Osteoblast (primary cell): ENCODE results near the gene ARHGAP12. TPM values are rescaled to one million over a fixed set of nuclear protein-coding genes. Genes with fewer than 3 reads are reported as not detected.
A peak's percentile ranks its signal among the peaks of the same experiment; 100 is the strongest.

ENCODE experiments used
- DNase-seq: peaks from one replicate; pipeline ENCODE4 v3.0.0; 2011; ENCODE audit warnings: low spot score, mixed read lengths; ENCODE audit not compliant: insufficient read length; ENCODE audit errors: missing footprints
- H2AFZ ChIP-seq: 2 replicates; pipeline ENCODE4 v1.6.0; 2011; ENCODE audit warnings: mild to moderate bottlenecking, low read length
- H3K27ac ChIP-seq: 2 replicates; pipeline ENCODE4 v1.5.1; 2011; ENCODE audit warnings: mild to moderate bottlenecking, low read depth, low read length, moderate library complexity
- H3K27me3 ChIP-seq: 2 replicates; pipeline ENCODE4 v1.6.0; 2012; ENCODE audit warnings: mild to moderate bottlenecking, control low read depth, inconsistent platforms, low read length, moderate library complexity; ENCODE audit not compliant: insufficient read depth
- H3K36me3 ChIP-seq: 2 replicates; pipeline ENCODE4 v1.5.1; 2011; ENCODE audit warnings: mild to moderate bottlenecking, low read length, control low read depth, moderate library complexity; ENCODE audit not compliant: insufficient read depth
- H3K4me1 ChIP-seq: 2 replicates; pipeline ENCODE4 v1.5.1; 2011; ENCODE audit warnings: mild to moderate bottlenecking, low read length, control low read depth, moderate library complexity; ENCODE audit not compliant: insufficient read depth
- H3K4me2 ChIP-seq: 2 replicates; pipeline ENCODE4 v1.6.0; 2011; ENCODE audit warnings: mild to moderate bottlenecking, low read length; ENCODE audit not compliant: insufficient read depth
- H3K4me3 ChIP-seq: fragments of 200-600 bp; sonication (generic); 3 replicates; pipeline ENCODE4 v1.5.1; 2012; ENCODE audit warnings: mild to moderate bottlenecking, low read length, inconsistent platforms; ENCODE audit not compliant: insufficient read depth
- H3K79me2 ChIP-seq: 2 replicates; pipeline ENCODE4 v1.6.0; 2012; ENCODE audit warnings: mild to moderate bottlenecking, low read length, control low read depth, inconsistent platforms; ENCODE audit not compliant: insufficient read depth
- H3K9me3 ChIP-seq: 2 replicates; pipeline ENCODE4 v1.5.1; 2011; ENCODE audit warnings: low read depth, low read length, control low read depth
- H4K20me1 ChIP-seq: 2 replicates; pipeline ENCODE4 v1.6.0; 2012; ENCODE audit warnings: mild to moderate bottlenecking, low read length, control low read depth; ENCODE audit not compliant: insufficient read depth
- total RNA-seq: library from RNA; depleted of rRNA; stranded (reverse); fragments of >200 nt; gene quantifications from 2 replicates; pipeline ENCODE4 v1.2.3, GENCODE V29; 2012
- TF ChIP-seq, protein P1 (sequence below): IDR thresholded peaks from 2 replicates; pipeline ENCODE4 v1.5.1; 2011; ENCODE audit warnings: mild to moderate bottlenecking, low read depth, low read length, moderate library complexity; ENCODE audit errors: extremely low read depth

The ARHGAP12 gene
- total RNA-seq, 1 donor = 76.0 TPM

DNA sequence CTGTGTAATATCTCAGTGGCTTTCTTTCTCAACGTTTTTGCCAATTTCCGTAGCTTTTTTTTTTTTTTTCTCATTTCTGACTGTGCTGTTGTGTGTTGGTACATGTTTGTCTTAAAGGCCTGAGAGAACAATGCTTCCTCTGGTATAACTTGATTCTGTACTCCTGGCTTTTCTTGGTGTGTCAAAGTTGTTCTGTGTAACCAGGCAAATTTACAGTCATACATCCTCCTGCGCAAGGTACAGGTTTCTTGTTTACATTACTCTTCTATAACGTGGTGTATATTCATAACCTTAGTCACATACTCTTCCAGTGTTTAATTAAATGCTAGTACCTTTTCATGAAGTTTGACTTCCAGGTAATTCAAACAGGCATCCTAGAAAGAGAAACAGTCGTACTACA is 8.3 kb upstream of the ARHGAP12 start:
- TF ChIP-seq, protein P1, sequence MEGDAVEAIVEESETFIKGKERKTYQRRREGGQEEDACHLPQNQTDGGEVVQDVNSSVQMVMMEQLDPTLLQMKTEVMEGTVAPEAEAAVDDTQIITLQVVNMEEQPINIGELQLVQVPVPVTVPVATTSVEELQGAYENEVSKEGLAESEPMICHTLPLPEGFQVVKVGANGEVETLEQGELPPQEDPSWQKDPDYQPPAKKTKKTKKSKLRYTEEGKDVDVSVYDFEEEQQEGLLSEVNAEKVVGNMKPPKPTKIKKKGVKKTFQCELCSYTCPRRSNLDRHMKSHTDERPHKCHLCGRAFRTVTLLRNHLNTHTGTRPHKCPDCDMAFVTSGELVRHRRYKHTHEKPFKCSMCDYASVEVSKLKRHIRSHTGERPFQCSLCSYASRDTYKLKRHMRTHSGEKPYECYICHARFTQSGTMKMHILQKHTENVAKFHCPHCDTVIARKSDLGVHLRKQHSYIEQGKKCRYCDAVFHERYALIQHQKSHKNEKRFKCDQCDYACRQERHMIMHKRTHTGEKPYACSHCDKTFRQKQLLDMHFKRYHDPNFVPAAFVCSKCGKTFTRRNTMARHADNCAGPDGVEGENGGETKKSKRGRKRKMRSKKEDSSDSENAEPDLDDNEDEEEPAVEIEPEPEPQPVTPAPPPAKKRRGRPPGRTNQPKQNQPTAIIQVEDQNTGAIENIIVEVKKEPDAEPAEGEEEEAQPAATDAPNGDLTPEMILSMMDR = no peak
- Histone ChIP-seq H3K36me3 (no peaks in the 10 kb centered on the region), H4K20me1 (no peaks in the 10 kb centered on the region), H3K79me2 (no peaks in the 10 kb centered on the region), H3K4me2 (peak overlapping the region; percentile 65), H3K9me3 (no peaks in the 10 kb centered on the region), H2AFZ (peak overlapping the region; percentile 76), H3K27ac (peak overlapping the region; percentile 23), H3K4me3 (peak overlapping the region; percentile 49), H3K4me1 (peaks cover 27% of the 10 kb centered on the region), H3K27me3 (no peaks in the 10 kb centered on the region)
- DNase-seq = peak; percentile 36

DNA sequence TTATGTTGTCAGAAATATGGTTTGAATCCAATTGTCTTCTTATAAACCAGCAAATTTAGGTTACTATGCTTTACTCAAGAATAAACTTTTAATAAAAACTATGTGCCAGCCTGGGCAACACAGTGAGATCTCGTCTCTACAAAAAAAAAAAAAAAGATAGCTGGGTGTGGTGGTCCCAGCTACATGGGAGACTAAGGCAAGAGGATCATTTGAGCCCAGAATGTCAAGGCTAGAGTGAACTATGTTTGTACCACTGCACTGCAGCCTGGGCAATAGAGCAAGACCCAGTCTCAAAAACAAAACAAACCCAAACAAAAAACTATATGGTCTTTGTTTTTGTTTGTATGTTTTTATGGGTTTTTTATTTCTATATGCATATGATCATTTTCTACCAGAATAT is 7.5 kb upstream of the ARHGAP12 start:
- Histone ChIP-seq H3K9me3 (no peaks in the 10 kb centered on the region), H3K4me1 (peaks cover 21% of the 10 kb centered on the region), H3K4me2 (no peak overlapping the region), H3K4me3 (no peak overlapping the region), H3K36me3 (no peaks in the 10 kb centered on the region), H4K20me1 (no peaks in the 10 kb centered on the region), H3K27me3 (no peaks in the 10 kb centered on the region), H3K27ac (no peak overlapping the region), H3K79me2 (no peaks in the 10 kb centered on the region), H2AFZ (no peak overlapping the region)
- no peak for DNase-seq
- TF ChIP-seq, protein P1 = no peak

DNA sequence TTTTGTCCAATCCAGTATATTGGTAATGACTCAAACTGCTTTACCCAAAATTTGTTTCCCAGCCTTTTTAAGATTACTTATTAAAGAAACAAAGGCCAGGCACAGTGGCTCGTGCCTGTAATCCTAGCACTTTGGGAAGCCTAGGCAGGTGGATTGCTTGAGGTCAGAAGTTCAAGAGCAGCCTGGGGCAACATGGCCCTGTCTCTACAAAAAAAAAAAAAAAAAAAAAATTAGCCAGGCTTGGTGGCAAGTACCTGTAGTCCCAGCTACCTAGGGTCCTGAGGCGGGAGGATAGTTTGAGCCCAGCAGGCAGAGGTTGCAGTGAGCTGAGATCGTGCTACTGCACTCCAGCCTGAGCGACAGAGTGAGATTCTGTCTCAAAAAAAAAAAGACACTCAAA is 7.0 kb upstream of the ARHGAP12 start:
- Histone ChIP-seq H3K4me1 (peaks cover 17% of the 10 kb centered on the region), H3K4me2 (no peak overlapping the region), H3K27ac (no peak overlapping the region), H3K4me3 (no peak overlapping the region), H3K36me3 (no peaks in the 10 kb centered on the region), H4K20me1 (no peaks in the 10 kb centered on the region), H3K27me3 (no peaks in the 10 kb centered on the region), H3K79me2 (no peaks in the 10 kb centered on the region), H3K9me3 (no peaks in the 10 kb centered on the region), H2AFZ (no peak overlapping the region)
- TF ChIP-seq, protein P1 = no peak
- no peak for DNase-seq

DNA sequence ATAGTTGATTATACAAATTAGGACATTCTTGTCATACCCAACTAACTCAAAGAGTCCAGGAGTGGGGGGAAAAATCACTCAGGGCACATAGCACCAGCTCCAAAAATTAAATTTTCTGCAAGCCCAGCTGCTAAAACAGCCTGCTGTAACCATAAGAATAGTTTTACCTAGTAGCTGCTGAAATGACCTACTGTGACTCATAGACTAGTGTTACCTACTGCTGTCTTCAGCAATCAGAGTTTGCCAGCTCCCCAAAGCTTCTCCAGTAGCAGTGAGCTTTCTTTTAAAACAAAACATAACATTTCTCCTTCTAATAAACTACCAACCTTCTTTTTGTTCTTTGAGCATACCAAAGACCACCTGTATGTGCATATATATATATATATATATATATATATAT is 4.2 kb upstream of the ARHGAP12 start:
- H3K4me2 ChIP-seq = no peak overlapping the region
- TF ChIP-seq, protein P1 = no peak
- H3K27ac ChIP-seq = no peak overlapping the region

More for the DNA sequence above, 4.2 kb upstream of the ARHGAP12 start:
- peaks cover 8% of the 10 kb centered on the region for H3K79me2 ChIP-seq
- H3K27me3 ChIP-seq = no peaks in the 10 kb centered on the region
- H3K36me3 ChIP-seq = no peaks in the 10 kb centered on the region
- H3K9me3 ChIP-seq = no peaks in the 10 kb centered on the region
- no peaks in the 10 kb centered on the region for H4K20me1 ChIP-seq
- peaks cover 11% of the 10 kb centered on the region for H3K4me1 ChIP-seq
- H2AFZ ChIP-seq = no peak overlapping the region
- H3K4me3 ChIP-seq = no peak overlapping the region
- no peak for DNase-seq
